Measurements from ENCODE around the gene ADAM10. TPM values are rescaled to one million over a fixed set of nuclear protein-coding genes. Genes with fewer than 3 reads are reported as not detected.

ADAM10 gene
- polyA plus RNA-seq, 3 donors: 66.0 to 269 (median 149) TPM

- no peak for TF ChIP-seq CTCF (IDR thresholded peaks at IDR 0.05)
- Histone ChIP-seq H4K20me1 (ENCODE audit: insufficient read depth, low read length) (peaks cover 25% of the 10 kb centered on the region), H2AFZ (ENCODE audit: insufficient read depth, low read depth, low read length, poor library complexity, severe bottlenecking) (no peak overlapping the region), H3K79me2 (ENCODE audit: insufficient read depth, low read length) (peaks cover 54% of the 10 kb centered on the region), H3K4me3 (replicated peaks in 1 of 3; ENCODE audit: low read depth in 2 of 3, low read length in 3 of 3) (no peak overlapping the region), H3K9me3 (replicated peaks in 1 of 2; ENCODE audit: control insufficient read depth in 1 of 2, insufficient read depth in 1 of 2, low read length in 2 of 2) (no peaks in the 10 kb centered on the region), H3K36me3 (replicated peaks in 1 of 2; ENCODE audit: control insufficient read depth in 1 of 2, insufficient read depth in 2 of 2, low read length in 2 of 2) (peaks cover 0 to 11% of the 10 kb centered on the region in 2 donors), H3K27ac (ENCODE audit: low read depth in 1 of 2, low read length in 2 of 2) (no peak overlapping the region), H3K27me3 (ENCODE audit: control insufficient read depth in 2 of 2, insufficient read depth in 2 of 2, low read length in 2 of 2) (no peaks in the 10 kb centered on the region), H3K9ac (ENCODE audit: insufficient read depth, low read length, poor library complexity, severe bottlenecking) (no peak overlapping the region), H3K4me1 (ENCODE audit: control insufficient read depth in 1 of 2, insufficient read depth in 2 of 2, low read length in 2 of 2) (peaks cover 22 to 30% of the 10 kb centered on the region in 2 donors), H3K4me2 (replicated peaks; ENCODE audit: extremely low read depth, low read length, poor library complexity, severe bottlenecking) (no peak overlapping the region)
- Mint-ChIP-seq H3K9me3 (peaks cover 0 to 2% (median 0%) of the 10 kb centered on the region in 7 donors), H3K27ac (no peak overlapping the region), H3K36me3 (peaks cover 4 to 6% of the 10 kb centered on the region in 2 donors), H3K27me3 (ENCODE audit: low read depth in 3 of 3) (no peaks in the 10 kb centered on the region), H3K4me1 (peaks cover 8% of the 10 kb centered on the region), H3K4me3 (no peak overlapping the region)
- 94% methylated on average over 3 of the region's 3 CpGs for WGBS (ENCODE audit: insufficient coverage)
- intact Hi-C loops (cut with micrococcal nuclease): loop anchor here in 1 of 2 donors (10.0 kb wide), 1 partner anchor 531 kb away; no protein-coding TSS in a partner anchor
- DNase-seq: no peak
Measured at GRCh38 chr15:58775402-58775801, 25.9 kb upstream of the ADAM10 start.

- Histone ChIP-seq H4K20me1 (ENCODE audit: insufficient read depth, low read length) (peaks cover 20% of the 10 kb centered on the region), H3K9me3 (replicated peaks in 1 of 2; ENCODE audit: control insufficient read depth in 1 of 2, insufficient read depth in 1 of 2, low read length in 2 of 2) (no peaks in the 10 kb centered on the region), H3K4me3 (replicated peaks in 1 of 3; ENCODE audit: low read depth in 2 of 3, low read length in 3 of 3) (peak overlapping the region in 1 of 3 experiments; percentile 92), H3K27ac (ENCODE audit: low read depth in 1 of 2, low read length in 2 of 2) (no peak overlapping the region), H3K9ac (ENCODE audit: insufficient read depth, low read length, poor library complexity, severe bottlenecking) (no peak overlapping the region), H3K4me1 (ENCODE audit: control insufficient read depth in 1 of 2, insufficient read depth in 2 of 2, low read length in 2 of 2) (peaks cover 26 to 34% of the 10 kb centered on the region in 2 donors), H2AFZ (ENCODE audit: insufficient read depth, low read depth, low read length, poor library complexity, severe bottlenecking) (no peak overlapping the region), H3K27me3 (ENCODE audit: control insufficient read depth in 2 of 2, insufficient read depth in 2 of 2, low read length in 2 of 2) (no peaks in the 10 kb centered on the region), H3K36me3 (replicated peaks in 1 of 2; ENCODE audit: control insufficient read depth in 1 of 2, insufficient read depth in 2 of 2, low read length in 2 of 2) (no peaks in the 10 kb centered on the region), H3K79me2 (ENCODE audit: insufficient read depth, low read length) (peaks cover 54% of the 10 kb centered on the region), H3K4me2 (replicated peaks; ENCODE audit: extremely low read depth, low read length, poor library complexity, severe bottlenecking) (peak overlapping the region; percentile 74)
- Mint-ChIP-seq H3K4me1 (peaks cover 13% of the 10 kb centered on the region), H3K27me3 (ENCODE audit: low read depth in 3 of 3) (no peaks in the 10 kb centered on the region), H3K27ac (no peak overlapping the region), H3K4me3 (peak overlapping the region in 1 of 2 donors; percentile 94), H3K36me3 (no peaks in the 10 kb centered on the region), H3K9me3 (peaks cover 0 to 2% (median 0%) of the 10 kb centered on the region in 7 donors)
- TF ChIP-seq CTCF (IDR thresholded peaks at IDR 0.05): no peak
- whole genome bisulfite sequencing (ENCODE audit: insufficient coverage): 100% methylated on average over 1 of the region's 4 CpGs
- intact Hi-C loops (cut with micrococcal nuclease): loop anchor here in 1 of 2 donors (10.0 kb wide), 1 partner anchor 528 kb away; no protein-coding TSS in a partner anchor
- DNase-seq: no peak
Measured at GRCh38 chr15:58773024-58773423, 23.5 kb upstream of the ADAM10 start.
